COLO829 (cell line): Measurements from ENCODE around the gene ING2.
"Not testable (repeated sequence)": the region's sequence is repeated elsewhere in the genome, so short reads cannot be mapped to it uniquely, and the experiment has no call there.

Experiments used
- DNase-seq: peaks from one replicate; pipeline ENCODE4 v3.0.0; 2012; ENCODE audit warnings: low spot score

The ING2 gene

DNA sequence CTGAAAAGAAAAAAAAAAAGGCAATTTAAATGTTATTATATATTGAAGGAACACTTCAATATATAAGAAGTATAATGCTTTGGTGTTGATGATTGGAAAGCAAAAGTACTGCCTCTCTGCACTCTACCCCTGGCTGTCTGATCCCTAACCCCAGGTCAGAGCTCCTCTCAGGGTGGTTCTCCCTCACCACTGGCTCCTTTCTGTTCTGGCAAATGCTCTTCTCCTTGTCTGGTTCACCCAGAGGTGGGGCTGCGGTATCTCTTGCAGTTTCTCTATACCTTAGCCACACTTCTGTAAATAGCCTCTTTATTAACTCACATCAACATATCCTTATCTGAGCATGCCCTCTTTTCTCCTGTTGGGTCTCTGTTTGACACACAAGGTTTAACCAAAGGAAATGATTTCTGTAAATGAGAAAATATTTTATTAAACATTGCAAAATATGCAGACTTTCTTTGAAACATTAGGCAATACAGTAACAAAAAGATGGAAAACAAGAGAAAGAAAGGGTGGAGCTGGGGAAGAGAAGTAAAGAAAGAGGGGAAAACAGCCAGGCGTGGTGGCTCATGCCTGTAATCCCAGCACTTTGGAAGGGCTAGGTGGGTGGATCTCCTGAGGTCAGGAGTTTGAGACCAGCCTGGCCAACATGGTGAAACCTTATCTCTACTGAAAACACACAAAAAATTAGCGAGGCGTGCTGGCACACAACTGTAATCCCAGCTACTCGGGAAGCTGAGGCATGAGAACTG lies 45.7 kb downstream of the ING2 start:
- DNase-seq = no peak

DNA sequence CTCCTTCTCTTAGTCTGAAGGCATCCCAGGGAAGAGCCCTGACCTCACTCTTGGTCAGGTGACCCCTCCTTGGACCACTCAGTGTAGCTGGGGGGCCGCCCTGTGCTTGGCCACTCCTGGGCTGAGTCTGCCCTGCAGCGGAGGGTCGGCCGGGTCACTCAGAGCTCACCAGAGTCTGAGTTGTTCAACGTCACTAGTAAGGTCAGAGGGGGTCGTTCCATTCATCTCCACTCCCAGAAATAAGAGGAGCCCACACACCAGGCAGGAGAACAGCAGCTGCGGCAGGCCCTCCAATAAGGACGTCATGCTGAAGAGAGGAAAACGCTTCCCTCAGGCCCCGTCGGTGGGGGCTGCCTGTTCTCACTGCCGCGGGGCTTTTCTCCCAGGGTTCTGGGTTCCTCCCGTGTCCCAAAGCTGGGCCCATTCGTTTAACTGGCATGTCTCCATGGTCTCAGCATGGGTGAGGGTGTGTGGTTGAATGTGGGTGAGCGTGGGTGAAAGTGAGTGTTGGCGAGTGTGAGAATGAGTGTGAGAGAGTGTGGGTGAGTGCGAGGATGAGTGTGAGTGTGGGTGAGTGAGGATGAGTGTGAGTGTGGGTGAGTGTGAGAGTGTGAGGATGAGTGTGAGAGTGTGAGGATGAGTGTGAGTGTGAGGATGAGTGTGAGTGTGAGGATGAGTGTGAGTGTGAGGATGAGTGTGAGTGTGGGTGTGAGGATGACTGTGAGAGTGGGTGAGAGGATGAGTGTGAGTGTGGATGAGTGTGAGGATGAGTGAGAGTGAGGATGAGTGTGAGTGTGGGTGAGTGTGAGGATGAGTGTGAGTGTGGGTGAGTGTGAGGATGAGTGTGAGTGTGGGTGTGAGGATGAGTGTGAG lies 47.7 kb downstream of the ING2 start:
- no peak for DNase-seq

DNA sequence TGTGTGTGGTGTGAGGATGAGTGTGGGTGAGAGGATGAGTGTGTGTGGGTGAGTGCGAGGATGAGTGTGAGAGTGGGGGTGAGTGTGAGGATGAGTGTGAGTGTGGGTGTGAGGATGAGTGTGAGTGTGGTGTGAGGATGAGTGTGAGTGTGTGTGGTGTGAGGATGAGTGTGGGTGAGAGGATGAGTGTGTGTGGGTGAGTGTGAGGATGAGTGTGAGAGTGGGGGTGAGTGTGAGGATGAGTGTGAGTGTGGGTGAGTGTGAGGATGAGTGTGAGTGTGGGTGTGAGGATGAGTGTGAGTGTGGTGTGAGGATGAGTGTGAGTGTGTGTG lies 48.3 kb downstream of the ING2 start:
- DNase-seq = not testable (repeated sequence)

DNA sequence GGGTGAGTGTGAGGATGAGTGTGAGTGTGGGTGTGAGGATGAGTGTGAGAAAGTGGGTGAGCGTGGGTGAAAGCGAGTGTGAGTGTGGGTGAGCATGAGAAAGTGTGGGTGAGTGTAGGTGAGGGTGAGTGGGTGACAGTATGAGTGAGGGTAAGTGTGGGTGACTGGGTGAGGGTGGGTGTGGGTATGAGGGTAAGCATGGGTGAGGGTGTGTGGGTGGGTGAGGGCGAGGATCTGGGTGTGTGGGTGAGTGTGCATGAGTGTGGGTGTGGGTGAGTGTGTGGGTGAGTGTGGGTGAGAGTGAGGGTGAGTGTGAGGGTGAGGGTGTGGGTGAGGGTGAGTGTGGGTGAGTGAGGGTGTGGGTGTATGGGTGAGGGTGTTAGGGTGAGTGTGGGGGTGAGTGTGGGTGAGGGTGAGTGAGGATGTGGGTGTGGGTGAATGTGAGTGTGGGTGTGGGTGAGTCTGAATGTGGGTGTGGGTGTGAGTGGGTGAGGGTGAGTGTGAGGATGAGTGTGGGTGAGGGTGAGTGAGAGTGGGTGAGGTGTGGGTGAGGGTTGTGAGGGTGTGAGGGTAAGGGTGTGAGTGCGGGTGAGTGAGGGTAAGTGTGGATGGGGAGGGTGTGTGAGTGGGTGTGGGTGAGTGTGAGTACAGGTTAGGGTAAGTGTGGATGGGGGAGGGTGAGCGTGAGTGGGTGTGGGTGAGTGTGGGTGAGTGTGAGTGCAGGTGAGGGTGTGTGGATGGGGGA lies 48.9 kb downstream of the ING2 start:
- DNase-seq = no peak

DNA sequence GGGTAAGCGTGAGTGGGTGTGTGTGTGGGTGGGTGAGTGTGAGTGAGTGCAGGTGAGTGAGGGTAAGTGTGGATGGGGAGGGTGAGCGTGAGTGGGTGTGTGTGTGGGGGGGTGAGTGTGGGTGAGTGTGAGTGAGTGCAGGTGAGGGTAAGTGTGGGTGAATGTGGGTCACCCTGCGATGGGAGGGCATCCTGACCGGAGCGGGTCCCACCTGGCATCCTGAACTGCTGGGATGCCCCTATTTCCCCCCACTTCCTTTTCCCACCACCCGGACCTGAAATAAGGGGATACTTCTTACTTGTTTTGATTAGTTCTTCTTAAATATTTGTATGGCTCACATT lies 49.5 kb downstream of the ING2 start:
- no peak for DNase-seq

DNA sequence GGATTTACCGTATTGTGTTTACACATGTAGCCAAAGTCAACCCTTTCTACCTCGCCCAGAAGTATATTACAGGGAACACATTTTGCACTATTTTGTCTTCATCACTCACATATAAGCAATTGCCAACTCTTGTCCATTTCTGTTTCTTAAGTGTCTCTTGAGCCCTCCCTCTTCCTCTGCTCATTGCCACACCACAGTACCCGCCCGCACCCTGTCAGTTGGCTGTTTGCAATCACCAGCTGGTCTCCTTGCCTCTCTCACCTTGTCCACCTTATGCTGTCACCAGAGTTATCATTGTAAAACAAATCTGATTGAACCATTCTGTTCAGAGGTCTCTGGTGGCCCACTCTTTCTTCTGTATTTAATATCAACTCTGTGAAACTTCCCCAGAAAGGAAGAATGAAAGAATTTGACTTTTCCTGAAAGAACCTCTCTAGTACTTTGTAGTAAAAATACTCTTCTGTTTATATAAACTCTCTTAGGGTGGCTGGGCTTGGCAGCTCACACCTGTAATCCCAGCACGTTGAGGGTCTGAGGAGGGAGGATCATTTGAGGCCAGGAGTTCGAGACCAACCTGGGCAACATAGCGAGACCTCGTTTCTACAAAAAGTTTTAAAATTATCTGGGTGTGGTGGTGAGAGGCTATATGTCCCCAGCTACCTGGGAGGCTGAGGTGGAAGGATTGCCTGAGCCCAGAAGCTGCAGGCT lies 50.2 kb downstream of the ING2 start:
- no peak for DNase-seq

DNA sequence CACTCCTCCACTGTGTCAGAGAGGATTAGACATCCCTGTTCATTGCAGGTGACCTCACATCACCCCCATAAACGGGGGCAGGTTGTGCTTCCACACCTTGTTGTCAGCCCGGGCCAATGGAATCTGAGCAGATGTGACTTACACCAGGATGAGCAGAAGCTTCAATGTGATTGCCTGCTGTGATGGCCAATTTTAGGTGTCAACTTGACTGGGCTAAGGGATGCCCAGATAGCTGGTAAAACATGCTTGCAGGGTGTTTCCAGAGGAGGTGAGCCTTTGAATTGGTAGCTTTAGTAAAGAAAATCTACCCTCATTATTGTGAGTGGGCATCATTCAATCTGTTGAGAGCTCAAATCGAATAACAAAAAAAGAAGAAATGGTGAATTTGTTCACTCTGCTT lies 52.1 kb downstream of the ING2 start:
- no peak for DNase-seq

DNA sequence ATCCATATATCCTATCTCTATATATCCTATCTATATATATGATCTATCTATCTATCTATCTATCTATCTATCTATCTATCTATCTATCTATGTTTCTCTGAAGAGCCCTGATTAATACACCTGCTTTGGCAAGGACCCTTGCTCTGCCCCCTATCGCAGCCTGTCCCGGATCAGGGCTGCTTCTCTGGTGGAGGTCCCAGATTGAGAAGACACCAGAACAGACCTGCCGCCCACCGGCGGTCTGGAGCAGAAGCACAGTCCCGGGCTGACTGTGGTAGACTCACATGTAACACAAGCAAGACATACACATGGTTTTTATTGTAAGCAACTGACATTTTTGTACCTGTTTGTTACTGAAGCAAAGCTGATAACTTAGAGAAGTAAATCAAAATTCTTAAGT lies 52.8 kb downstream of the ING2 start:
- no peak for DNase-seq

DNA sequence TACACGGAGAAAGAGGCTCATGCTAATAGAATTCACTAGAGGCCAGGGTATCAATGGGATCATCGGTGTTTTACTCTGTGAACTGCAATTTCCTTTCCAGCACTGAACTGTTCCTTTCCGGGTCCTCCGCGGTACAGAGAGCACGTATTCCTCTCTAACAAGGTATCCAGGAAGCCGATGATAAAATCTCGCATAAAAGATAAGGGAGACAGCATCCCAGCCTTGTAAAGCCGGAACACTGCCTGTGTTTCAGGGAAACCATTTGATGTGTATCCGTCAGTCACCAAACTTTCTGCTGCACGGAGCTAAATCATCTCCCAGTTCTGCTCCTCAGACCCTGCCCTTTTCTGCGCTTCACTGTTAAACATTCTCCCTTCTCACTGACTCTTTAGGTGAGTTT lies 54.0 kb downstream of the ING2 start:
- no peak for DNase-seq

DNA sequence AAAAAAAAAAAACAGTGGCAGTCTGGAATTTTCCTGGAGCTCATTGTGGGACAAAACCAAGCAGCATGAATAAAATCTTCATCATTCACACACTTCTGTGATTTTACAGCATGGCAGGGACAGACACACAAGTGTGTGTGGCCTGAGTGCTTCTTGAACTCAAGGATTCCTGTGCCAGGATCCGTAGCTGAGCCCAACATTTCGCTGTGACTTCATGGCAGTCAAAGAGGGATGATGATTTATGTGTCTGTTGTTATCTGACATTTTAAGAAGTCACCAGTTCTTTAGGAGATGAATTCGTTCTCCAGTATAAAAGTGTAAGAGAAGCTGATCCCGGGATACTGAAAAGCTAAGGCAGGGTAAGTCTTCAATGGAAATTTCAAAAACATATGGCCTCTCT lies 57.0 kb downstream of the ING2 start:
- no peak for DNase-seq
